Activated naive CD4-positive, alpha-beta T cell treated with anti-CD3 and anti-CD28 coated beads, Interleukin-2, amount 50 U/mL, for 72 hours (primary cell): ENCODE data around the gene TMEM225B. TPM values are rescaled to one million over a fixed set of nuclear protein-coding genes. Genes with fewer than 3 reads are reported as not detected.

Experiments
- ATAC-seq, 2 donors: fragments of 150-1000 bp; cut with Tn5 transposase; 2 replicates each; pipeline ENCODE4 v1.10.0; 2021; ENCODE audit warnings: mild to moderate bottlenecking in 2 of 2, moderate library complexity in 2 of 2
- DNase-seq, 2 donors: peaks; one replicate each; pipeline ENCODE4 v3.0.0; 2021 to 2022; ENCODE audit warnings: low spot score in 2 of 2
- H3K27ac Mint-ChIP-seq, 2 donors: one replicate each; pipeline ENCODE4 v1.8.0; 2022; ENCODE audit warnings: mild to moderate bottlenecking in 2 of 2, mixed read lengths in 2 of 2
- H3K36me3 Mint-ChIP-seq, 2 donors: one replicate each; pipeline ENCODE4 v1.8.0; 2022; ENCODE audit warnings: mixed read lengths in 2 of 2
- H3K9me3 Mint-ChIP-seq, 2 donors: one replicate each; pipeline ENCODE4 v1.8.0; 2022; ENCODE audit warnings: mixed read lengths in 2 of 2
- total RNA-seq, 2 donors: library from RNA; stranded (reverse); gene quantifications; one replicate each; pipeline ENCODE4 v1.2.3, GENCODE V29; 2022

TMEM225B gene
- total RNA-seq, 2 donors from 2014 or later = 0.76 to 4.1 TPM

DNA sequence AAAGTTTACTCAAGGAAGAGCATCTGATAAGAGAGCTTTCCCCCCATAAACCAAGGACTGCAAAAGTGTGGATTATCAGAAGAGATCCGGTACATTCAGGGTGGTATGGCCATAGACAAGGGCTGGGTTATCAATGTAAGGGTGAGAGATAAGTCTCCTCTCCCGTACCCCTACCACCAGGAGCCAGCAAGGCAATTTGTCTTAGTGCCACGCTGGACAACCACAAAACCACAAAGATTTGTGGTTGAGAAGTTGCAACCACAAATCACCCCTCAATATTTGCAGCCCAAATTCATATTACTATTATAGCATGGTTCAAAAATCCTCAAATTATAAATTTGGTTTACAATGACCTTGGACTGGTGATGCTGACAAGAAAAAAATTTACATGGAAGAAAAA lies 16.4 kb downstream of the TMEM225B start:
- H3K36me3 Mint-ChIP-seq = peaks cover 9 to 21% of the 10 kb centered on the region in 2 donors
- peak overlapping the region in 1 of 2 donors; percentile 27 for H3K27ac Mint-ChIP-seq
- peaks cover 0 to 5% of the 10 kb centered on the region in 2 donors for H3K9me3 Mint-ChIP-seq
- DNase-seq (no peak), ATAC-seq (no peak)

DNA sequence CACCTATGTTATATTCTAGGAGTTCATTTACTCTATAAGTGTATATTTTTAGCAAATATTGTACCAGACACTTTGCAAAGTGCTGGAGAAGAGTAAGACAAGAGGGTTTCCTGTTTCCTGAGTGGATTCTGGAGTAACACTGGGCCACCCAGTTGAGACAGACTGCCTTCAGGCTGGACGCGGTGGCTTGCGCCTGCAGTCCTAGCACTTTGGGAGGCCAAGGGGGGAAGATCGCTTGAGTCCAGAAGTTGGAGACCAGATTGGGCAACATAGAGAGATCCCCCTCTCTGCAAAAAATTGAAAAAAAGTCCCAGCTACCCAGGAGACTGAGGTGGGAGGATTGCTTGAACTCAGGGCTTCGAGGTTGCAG lies 17.9 kb downstream of the TMEM225B start:
- Mint-ChIP-seq H3K36me3 (peaks cover 20 to 23% of the 10 kb centered on the region in 2 donors), H3K27ac (peak overlapping the region; percentile 92 to 99), H3K9me3 (peaks cover 0 to 5% of the 10 kb centered on the region in 2 donors)
- ATAC-seq (peak; percentile 4 to 16), DNase-seq (no peak)

- peak within 1 kb of the TSS; percentile 92 to 99 for H3K27ac Mint-ChIP-seq
- ATAC-seq = peak; percentile 91 to 96
- H3K36me3 Mint-ChIP-seq = peaks cover 23 to 26% of the 10 kb centered on the region in 2 donors
- H3K9me3 Mint-ChIP-seq = peaks cover 0 to 5% of the 10 kb centered on the region in 2 donors
- peak; percentile 84 to 86 for DNase-seq
Measured at GRCh38 chr7:99616359-99617191, 18.5 kb downstream of the TMEM225B start, which contains the start of gene ZSCAN25. ZSCAN25 (plus strand) TSS chr7:99616946; CDS start chr7:99619607, 2,661 bp downstream.

DNA sequence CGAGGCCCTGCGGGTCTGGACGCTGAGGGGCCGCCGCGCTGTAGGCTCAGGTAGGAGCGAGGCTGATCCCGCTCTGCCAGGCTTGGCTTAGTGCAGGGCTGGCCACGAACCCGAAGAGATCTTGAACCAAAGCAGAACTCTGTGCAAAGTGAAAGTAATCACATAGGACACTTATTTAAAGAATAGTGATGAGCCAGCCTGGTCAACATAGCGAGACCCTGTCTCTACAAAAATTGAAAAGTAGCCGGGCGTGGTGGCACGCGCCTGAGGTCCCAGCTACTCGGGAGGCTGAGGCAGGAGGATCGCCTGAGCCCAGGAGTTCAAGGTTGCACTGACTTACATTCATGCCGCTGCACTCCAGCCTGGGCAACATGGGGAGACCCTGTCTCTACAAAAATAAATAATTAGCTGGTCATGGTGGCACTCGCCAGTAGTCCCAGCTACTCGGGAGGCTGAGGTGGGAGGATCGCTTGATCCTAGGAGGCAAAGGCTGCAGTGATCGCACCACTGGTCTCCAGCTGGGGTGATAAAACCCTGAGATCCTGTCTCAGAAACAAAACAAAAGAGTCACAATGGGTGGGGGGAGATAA lies 19.2 kb downstream of the TMEM225B start:
- peaks cover 0 to 5% of the 10 kb centered on the region in 2 donors for H3K9me3 Mint-ChIP-seq

DNA sequence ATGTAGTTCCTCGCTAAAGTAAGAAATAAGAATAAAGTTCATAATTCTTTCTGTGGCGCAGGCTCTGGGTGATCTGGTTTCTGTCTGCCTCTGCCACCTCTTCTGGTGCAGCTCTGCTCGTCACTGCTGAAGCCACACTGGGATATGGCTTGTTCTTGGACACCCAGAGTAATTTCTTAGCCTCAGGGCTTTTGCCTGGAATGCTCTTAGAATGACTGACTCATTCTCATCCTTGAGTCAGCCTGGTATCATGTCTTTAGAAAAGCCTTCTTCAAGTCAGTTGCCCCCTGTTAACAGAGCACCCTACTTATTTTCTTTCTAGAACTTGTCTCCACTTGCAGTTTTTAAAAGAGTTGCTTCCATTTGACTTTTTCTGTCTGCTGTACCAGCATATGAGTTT lies 20.7 kb downstream of the TMEM225B start:
- Mint-ChIP-seq H3K27ac (peak overlapping the region; percentile 11 to 99), H3K36me3 (peaks cover 32 to 43% of the 10 kb centered on the region in 2 donors), H3K9me3 (no peaks in the 10 kb centered on the region)
- no peak for DNase-seq
- peak in 1 of 2 donors; percentile 6 for ATAC-seq

More for the DNA sequence above, 19.2 kb downstream of the TMEM225B start:
- peaks cover 23 to 31% of the 10 kb centered on the region in 2 donors for H3K36me3 Mint-ChIP-seq
- peak overlapping the region; percentile 92 to 99 for H3K27ac Mint-ChIP-seq
- DNase-seq (no peak), ATAC-seq (no peak)

DNA sequence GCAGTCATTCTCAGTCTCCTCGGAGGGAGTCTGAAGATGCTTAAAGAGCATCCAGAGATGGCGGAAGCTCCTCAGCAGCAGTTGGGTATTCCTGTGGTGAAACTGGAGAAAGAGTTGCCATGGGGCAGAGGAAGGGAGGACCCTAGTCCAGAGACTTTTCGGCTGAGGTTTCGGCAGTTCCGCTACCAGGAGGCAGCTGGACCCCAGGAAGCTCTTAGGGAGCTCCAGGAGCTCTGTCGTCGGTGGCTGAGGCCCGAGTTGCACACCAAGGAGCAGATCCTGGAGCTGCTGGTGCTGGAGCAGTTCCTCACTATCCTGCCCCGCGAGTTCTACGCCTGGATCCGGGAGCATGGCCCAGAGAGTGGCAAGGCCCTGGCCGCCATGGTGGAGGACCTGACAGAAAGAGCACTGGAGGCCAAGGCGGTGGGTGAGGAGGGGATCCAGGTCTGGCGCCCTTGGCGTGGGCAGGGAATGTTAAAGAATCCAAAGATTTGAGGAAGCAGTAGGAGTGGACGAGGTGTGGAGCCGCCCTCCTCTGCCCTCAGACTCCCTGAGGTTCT lies 21.6 kb downstream of the TMEM225B start:
- H3K36me3 Mint-ChIP-seq = peaks cover 41 to 52% of the 10 kb centered on the region in 2 donors
- DNase-seq = no peak
- peak overlapping the region; percentile 65 to 99 for H3K27ac Mint-ChIP-seq
- no peaks in the 10 kb centered on the region for H3K9me3 Mint-ChIP-seq
- ATAC-seq = no peak

- no peak for ATAC-seq
- H3K36me3 Mint-ChIP-seq = peaks cover 57 to 68% of the 10 kb centered on the region in 2 donors
- peak overlapping the region; percentile 93 to 94 for H3K27ac Mint-ChIP-seq
- H3K9me3 Mint-ChIP-seq = no peaks in the 10 kb centered on the region
- no peak for DNase-seq
Measured at GRCh38 chr7:99621271-99621670, 23.2 kb downstream of the TMEM225B start.

GRCh38 chr7:99622596-99622995 lies 24.5 kb downstream of the TMEM225B start:
- ATAC-seq = peak in 1 of 2 donors; percentile 3

DNA sequence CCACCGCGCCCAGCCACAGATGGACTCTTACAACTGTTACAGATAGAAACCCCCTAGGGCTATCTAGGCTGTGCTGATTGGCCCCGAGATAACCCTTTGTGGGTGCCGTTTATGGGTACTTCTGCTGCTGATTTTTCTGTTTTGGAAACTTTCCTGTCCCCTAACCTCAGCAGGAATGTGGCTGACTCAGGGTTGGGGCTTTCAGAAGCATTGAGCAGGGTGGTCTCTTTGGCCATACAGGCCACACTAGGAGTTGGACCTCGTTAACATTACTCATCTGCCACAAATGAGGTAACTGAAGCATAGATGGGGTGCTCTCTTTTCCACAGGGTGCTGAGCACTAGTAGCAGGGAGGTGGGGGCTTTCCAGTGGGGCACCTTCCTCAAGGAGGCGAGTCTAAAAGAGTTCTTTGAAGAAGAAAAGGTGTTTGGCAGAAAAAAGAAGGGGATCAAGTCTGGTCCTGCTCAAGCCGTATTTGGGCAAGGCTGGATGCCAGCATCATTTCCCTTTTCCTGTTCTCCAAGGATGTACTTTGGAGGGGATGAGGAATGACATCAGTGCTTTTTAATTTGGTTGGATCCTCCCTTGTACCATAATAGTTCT lies 25.1 kb downstream of the TMEM225B start:
- ATAC-seq (peak; percentile 67 to 78), DNase-seq (peak in 1 of 2 donors; percentile 78)
- Mint-ChIP-seq H3K36me3 (peaks cover 45 to 83% of the 10 kb centered on the region in 2 donors), H3K27ac (peak overlapping the region; percentile 94 to 99), H3K9me3 (no peaks in the 10 kb centered on the region)

More at GRCh38 chr7:99622596-99622995, 24.5 kb downstream of the TMEM225B start:
- Mint-ChIP-seq H3K27ac (peak overlapping the region; percentile 94 to 99), H3K36me3 (peaks cover 46 to 78% of the 10 kb centered on the region in 2 donors), H3K9me3 (no peaks in the 10 kb centered on the region)
- no peak for DNase-seq

DNA sequence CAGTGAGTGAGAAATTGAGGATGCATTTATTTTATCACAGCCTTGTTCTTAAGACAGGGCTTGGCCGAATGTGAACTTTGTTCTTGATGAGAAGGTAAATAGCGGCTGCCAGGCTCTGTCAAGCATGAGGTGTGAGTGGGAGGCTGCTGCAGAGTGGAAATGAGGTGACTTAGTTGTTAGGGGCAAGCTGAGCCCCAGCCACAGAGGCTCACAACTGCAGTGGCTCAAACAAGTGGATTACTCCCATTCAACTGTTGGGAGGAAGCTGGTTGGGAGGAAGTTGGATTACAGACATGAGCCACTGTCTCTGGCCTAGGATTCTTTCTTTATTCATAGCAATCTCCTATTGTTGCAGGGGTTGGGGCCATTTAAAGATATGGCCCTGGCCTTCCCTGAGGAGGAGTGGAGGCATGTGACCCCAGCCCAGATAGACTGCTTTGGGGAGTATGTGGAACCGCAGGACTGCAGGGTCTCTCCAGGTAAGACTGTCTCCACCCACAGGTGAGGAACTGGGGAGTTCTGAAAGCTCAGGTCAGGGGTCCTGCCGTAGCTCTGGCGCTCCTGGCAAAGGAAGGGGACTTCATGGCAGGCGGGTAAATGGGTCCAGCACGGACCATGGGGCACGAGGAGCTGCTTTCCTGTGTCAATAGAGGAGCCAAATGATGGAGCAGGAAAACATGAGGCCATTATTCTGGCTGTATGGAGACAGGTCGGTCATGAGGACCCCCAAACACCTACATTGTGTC lies 25.8 kb downstream of the TMEM225B start:
- peaks cover 51 to 87% of the 10 kb centered on the region in 2 donors for H3K36me3 Mint-ChIP-seq
- peak overlapping the region; percentile 94 to 99 for H3K27ac Mint-ChIP-seq
- H3K9me3 Mint-ChIP-seq = no peaks in the 10 kb centered on the region
- ATAC-seq (peak; percentile 55 to 56), DNase-seq (peak in 1 of 2 donors; percentile 67)

- Mint-ChIP-seq H3K27ac (peak overlapping the region; percentile 94 to 99), H3K9me3 (no peaks in the 10 kb centered on the region), H3K36me3 (peaks cover 46 to 84% of the 10 kb centered on the region in 2 donors)
- DNase-seq (peak; percentile 61 to 75), ATAC-seq (peak; percentile 67 to 78)
Measured at GRCh38 chr7:99624484-99624883, 26.4 kb downstream of the TMEM225B start.

- no peak for DNase-seq
- Mint-ChIP-seq H3K36me3 (peaks cover 43 to 88% of the 10 kb centered on the region in 2 donors), H3K27ac (peak overlapping the region; percentile 94 to 99), H3K9me3 (no peaks in the 10 kb centered on the region)
- ATAC-seq = no peak
Measured at GRCh38 chr7:99625321-99625720, 27.3 kb downstream of the TMEM225B start.

DNA sequence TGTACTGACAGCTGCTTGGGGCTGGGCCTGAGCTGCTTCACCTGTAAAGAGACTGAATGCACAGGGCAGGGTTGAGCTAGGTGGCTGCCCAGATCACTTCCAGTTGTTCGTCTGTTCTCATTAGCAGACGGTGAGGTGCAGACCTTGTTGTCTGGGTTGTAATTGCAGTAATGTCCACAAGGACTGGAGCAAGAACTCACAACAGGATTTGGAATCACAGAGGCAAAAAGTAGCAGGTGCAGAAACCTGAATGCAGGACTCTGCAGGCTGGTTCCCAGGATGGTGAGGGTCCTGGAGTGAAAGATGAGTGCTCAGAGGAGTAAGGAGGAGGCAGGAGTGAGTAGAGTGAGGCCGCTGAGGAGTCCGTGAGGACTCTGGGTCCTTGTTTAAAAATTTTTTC lies 27.9 kb downstream of the TMEM225B start:
- peaks cover 43 to 88% of the 10 kb centered on the region in 2 donors for H3K36me3 Mint-ChIP-seq
- peak overlapping the region; percentile 92 to 94 for H3K27ac Mint-ChIP-seq
- H3K9me3 Mint-ChIP-seq = no peaks in the 10 kb centered on the region
- ATAC-seq (no peak), DNase-seq (no peak)

DNA sequence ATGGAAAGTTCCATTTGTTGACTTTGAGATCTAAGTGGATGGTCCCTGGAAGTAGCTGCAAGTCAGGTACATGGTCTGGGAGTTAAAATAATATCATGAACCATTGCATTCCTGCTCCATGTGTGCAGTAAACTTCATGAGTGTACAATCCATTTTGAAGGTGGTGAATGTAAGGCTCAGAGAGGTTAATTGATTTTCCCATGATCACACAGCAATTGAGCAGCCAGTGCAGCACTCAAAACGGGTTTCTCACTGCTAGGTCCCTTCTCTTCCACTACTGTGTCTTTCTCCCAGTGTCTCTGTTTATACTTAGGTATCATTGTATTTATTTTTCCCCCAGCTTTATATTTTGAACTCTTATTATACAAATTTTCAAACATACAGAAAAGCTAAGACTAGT lies 28.6 kb downstream of the TMEM225B start:
- no peak for ATAC-seq
- Mint-ChIP-seq H3K9me3 (no peaks in the 10 kb centered on the region), H3K36me3 (peaks cover 43 to 81% of the 10 kb centered on the region in 2 donors), H3K27ac (peak overlapping the region; percentile 40 to 94)
- DNase-seq = no peak

DNA sequence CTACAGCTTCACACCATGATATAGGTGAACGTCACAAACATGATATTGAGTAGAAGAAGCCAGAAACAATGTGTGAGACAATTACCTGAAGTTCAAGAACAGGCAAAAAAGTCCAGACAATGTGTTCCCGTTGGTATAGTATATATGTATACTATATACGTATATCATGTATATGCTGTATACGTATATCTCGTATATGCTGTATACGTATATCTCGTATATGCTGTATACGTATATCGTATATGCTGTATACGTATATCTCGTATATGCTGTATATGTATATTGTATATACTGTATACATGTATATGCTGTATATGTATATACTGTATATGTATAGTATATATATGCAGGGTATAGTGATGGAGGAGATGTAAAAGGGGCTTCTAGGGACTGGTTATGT lies 29.4 kb downstream of the TMEM225B start:
- ATAC-seq (no peak), DNase-seq (no peak)
- Mint-ChIP-seq H3K36me3 (peaks cover 43 to 74% of the 10 kb centered on the region in 2 donors), H3K27ac (peak overlapping the region in 1 of 2 donors; percentile 40), H3K9me3 (no peaks in the 10 kb centered on the region)
